Kidney (tissue), 14 donors: ENCODE data around the gene GALNT17. TPM values are rescaled to one million over a fixed set of nuclear protein-coding genes. Genes with fewer than 3 reads are reported as not detected.

Experiments used
- DNase-seq, 5 donors: peaks; one replicate each; pipeline ENCODE4 v3.0.0-alpha.2; 2013 to 2020
- FAIRE-seq: peaks from 2 replicates; lab custom pipeline; 2012; peaks lifted over from hg19 to GRCh38; lab: Jason Lieb, UNC
- H3K27ac ChIP-seq, 2 donors: one replicate each; pipeline ENCODE4 v1.7.0; 2013; ENCODE audit warnings: low read depth in 2 of 2, low read length in 2 of 2, inconsistent platforms in 1 of 2
- H3K27me3 ChIP-seq: one replicate; pipeline ENCODE4 v1.7.1; 2013; ENCODE audit warnings: low read length, inconsistent platforms; ENCODE audit not compliant: control insufficient read depth, insufficient read depth
- H3K36me3 ChIP-seq, 3 donors: one replicate each; pipeline versions ENCODE4 v1.7.0 to v1.7.1; 2013; ENCODE audit warnings: low read length in 3 of 3, control low read depth in 1 of 3, inconsistent platforms in 1 of 3; ENCODE audit not compliant: insufficient read depth in 3 of 3, control insufficient read depth in 2 of 3
- H3K4me1 ChIP-seq, 3 donors: one replicate each; pipeline versions ENCODE4 v1.7.0 to v1.7.1; 2013; ENCODE audit warnings: low read length in 3 of 3, inconsistent platforms in 1 of 3, low read depth in 1 of 3; ENCODE audit not compliant: control insufficient read depth in 2 of 3, insufficient read depth in 2 of 3
- H3K4me3 ChIP-seq, 3 donors: one replicate each; pipeline versions ENCODE4 v1.7.0 to v1.8.1; 2013; ENCODE audit warnings: low read length in 3 of 3, control low read depth in 1 of 3, inconsistent platforms in 1 of 3
- H3K9ac ChIP-seq, 3 donors: one replicate each; pipeline versions ENCODE4 v1.7.0 to v1.7.1; 2013; ENCODE audit warnings: low read length in 3 of 3, control low read depth in 1 of 3, inconsistent platforms in 1 of 3
- H3K9me3 ChIP-seq, 3 donors: one replicate each; pipeline versions ENCODE4 v1.7.0 to v1.7.1; 2013; ENCODE audit warnings: low read length in 3 of 3, control low read depth in 1 of 3, inconsistent platforms in 1 of 3; ENCODE audit not compliant: control insufficient read depth in 2 of 3, insufficient read depth in 1 of 3
- CTCF ChIP-seq: IDR thresholded peaks from 3 replicates; pipeline ENCODE4 v1.5.1; 2012; ENCODE audit warnings: mild to moderate bottlenecking, moderate library complexity, borderline replicate concordance; ENCODE audit not compliant: insufficient read depth; ENCODE audit errors: extremely low read depth
- intact Hi-C: fragments of 100-400 bp; cut with DNase I; formaldehyde crosslinking; loops from one replicate; pipeline ENCODE4 v1.11.1; 2022
- polyA plus RNA-seq: library from polyadenylated mRNA; stranded (reverse); fragments of 350-450 nt; fragmentation: Illumina TruSeq; extraction: RNeasy Lipid Tissue Mini Kit (QIAGEN cat#74804); gene quantifications from one replicate; pipeline ENCODE4 v1.2.3, GENCODE V29; 2014; ENCODE audit warnings: low read depth, low replicate concordance; ENCODE audit not compliant: insufficient read depth
- total RNA-seq: library from RNA; stranded (reverse); fragmentation: NEBNext Ultra II Directional; extraction: Animal tissue kit (Norgen Biotek cat#: 25700); gene quantifications from one replicate; pipeline ENCODE4 v1.2.1, GENCODE V29; 2021
- donor health status: control.
- donor health status: control.
- donor health status: control.
- donor health status: control.
- donor health status: control.
- donor health status: DM: yes; HTN: yes; CAD: no.
- donor health status: Normal renal cell carcinoma (clear cell type).

GALNT17 gene
- total and polyA plus RNA-seq, 2 donors from 2014 or later, result 2.4 to 5.5 TPM

- intact Hi-C loops, result no loop called here
- FAIRE-seq (no peak), DNase-seq (no peak)
- Histone ChIP-seq H3K9ac (no peak overlapping the region), H3K36me3 (no peaks in the 10 kb centered on the region), H3K4me3 (no peak overlapping the region), H3K27me3 (no peaks in the 10 kb centered on the region), H3K4me1 (no peaks in the 10 kb centered on the region), H3K9me3 (peaks cover 0 to 4% (median 0%) of the 10 kb centered on the region in 3 donors), H3K27ac (no peak overlapping the region)
- no peak for TF ChIP-seq CTCF
Observed at GRCh38 chr7:71665716-71666115, 533.8 kb downstream of the GALNT17 start.

- Histone ChIP-seq H3K27ac (no peak overlapping the region), H3K9ac (no peak overlapping the region), H3K4me1 (no peaks in the 10 kb centered on the region), H3K36me3 (no peaks in the 10 kb centered on the region), H3K27me3 (no peaks in the 10 kb centered on the region), H3K4me3 (no peak overlapping the region), H3K9me3 (peaks cover 0 to 4% (median 0%) of the 10 kb centered on the region in 3 donors)
- TF ChIP-seq CTCF, result no peak
- intact Hi-C loops, result no loop called here
- FAIRE-seq (no peak), DNase-seq (no peak)
Observed at GRCh38 chr7:71668572-71668971, 536.6 kb downstream of the GALNT17 start.

GRCh38 chr7:71679480-71679879, 547.5 kb downstream of the GALNT17 start:
- Histone ChIP-seq H3K9me3 (no peaks in the 10 kb centered on the region), H3K36me3 (no peaks in the 10 kb centered on the region), H3K27ac (no peak overlapping the region), H3K9ac (no peak overlapping the region), H3K4me3 (no peak overlapping the region), H3K27me3 (no peaks in the 10 kb centered on the region), H3K4me1 (peaks cover 0 to 4% (median 0%) of the 10 kb centered on the region in 3 donors)
- DNase-seq (no peak), FAIRE-seq (no peak)
- intact Hi-C loops, result no loop called here
- TF ChIP-seq CTCF, result no peak

GRCh38 chr7:71682181-71682580, 550.2 kb downstream of the GALNT17 start:
- no peak for TF ChIP-seq CTCF
- no peaks in the 10 kb centered on the region for H3K9me3 ChIP-seq
- no peak overlapping the region for H3K4me3 ChIP-seq
- no peak overlapping the region for H3K9ac ChIP-seq
- intact Hi-C loops, result no loop called here
- H3K27me3 ChIP-seq, result no peaks in the 10 kb centered on the region
- H3K27ac ChIP-seq, result no peak overlapping the region
- no peaks in the 10 kb centered on the region for H3K36me3 ChIP-seq
- peak in 1 of 5 donors; percentile 19 for DNase-seq
- H3K4me1 ChIP-seq, result peaks cover 0 to 4% (median 0%) of the 10 kb centered on the region in 3 donors
- FAIRE-seq, result no peak
